GM19240 (cell line): ENCODE measurements around the gene PTPN4.
"Not testable (repeated sequence)": the region's sequence is repeated elsewhere in the genome, so short reads cannot be mapped to it uniquely, and the experiment has no call there.

Experiments used
- DNase-seq: peaks from one replicate; pipeline ENCODE4 v3.0.0; 2011; ENCODE audit warnings: low spot score; ENCODE audit not compliant: insufficient read length

The PTPN4 gene

DNA sequence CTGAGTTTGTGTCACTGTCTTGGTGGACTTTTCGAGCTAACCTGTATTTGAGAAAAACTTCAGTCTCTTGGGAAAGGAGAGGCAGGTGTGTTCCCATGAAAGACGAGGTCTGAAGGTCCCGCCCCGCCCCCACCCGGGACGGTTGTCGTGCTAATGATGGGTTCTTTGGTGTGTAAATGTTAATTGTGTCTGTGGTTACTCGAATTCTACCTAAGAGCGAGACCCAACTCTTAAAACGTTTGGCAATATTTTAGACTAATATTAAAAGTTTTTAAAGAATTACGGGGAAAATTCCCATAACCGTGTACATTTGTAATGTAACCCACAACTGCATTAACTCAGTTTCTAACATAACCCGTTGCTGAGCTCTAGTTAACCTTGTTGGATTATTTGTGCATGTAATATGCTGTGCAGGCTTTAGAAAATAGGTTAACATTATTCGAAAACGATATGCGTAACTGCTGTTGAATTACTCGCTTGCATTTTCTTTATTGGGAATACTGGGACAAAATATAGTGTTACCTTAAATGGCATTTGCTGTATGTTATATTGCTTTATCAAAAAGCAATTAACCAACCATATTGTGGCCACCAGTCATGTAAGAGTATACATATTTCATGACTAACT lies 254.0 kb downstream of the PTPN4 start:
- DNase-seq: no peak

DNA sequence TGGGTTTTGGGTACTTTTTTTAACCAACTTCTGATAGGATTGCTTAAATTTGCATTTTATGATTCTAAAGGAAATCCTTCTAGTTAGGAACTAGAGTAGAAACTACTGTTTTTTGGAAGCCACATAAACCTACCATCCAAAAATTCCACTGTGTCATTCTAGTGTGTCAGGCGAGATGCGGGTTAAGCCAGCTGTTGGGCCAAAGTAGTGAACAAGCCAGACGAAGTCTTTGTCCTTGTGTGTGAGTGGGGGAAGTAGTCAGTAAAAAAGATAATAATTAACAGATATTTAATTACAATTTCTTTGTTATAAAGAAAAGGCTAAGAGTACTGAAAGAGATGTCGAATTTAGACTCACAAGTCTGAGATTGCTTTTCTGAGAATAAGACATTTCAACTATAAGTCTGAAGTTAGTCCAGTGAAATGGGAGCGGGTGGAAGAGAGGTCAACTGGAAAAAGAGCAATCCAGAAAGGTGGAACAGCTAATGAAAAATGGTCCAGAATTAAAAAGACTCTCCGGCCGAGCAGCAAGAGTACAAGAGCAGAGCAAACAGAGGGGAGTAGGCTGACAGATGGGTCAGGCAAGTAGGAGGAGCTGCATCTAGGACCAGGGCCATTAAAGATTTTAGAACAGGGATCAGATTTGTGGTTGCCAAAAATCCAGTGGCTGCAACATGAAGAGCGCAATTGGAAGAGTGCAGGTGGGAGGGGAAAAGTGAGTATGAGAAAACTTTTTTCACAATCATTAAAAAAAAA lies 254.7 kb downstream of the PTPN4 start:
- no peak for DNase-seq

DNA sequence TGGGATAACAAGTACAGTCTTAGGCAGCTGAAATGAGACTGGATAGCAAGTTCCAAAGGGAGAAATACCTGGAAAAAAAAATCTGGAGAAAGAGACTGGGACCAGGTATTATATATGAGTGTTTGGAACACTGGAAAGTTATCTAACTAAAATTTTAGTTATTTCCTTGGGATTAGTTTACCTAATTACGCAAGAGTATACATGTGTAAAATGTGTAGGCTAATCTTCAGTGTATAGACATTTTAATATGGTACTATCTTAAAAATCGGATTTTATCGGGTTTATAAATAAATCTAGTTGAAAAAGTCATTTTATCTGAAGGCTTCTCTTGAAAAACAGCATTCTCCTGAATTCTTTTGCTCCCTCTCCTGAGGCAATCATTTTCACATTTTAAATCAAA lies 257.1 kb downstream of the PTPN4 start:
- DNase-seq: no peak

GRCh38 chr2:120017201-120017600 lies 257.5 kb downstream of the PTPN4 start:
- DNase-seq: no peak

DNA sequence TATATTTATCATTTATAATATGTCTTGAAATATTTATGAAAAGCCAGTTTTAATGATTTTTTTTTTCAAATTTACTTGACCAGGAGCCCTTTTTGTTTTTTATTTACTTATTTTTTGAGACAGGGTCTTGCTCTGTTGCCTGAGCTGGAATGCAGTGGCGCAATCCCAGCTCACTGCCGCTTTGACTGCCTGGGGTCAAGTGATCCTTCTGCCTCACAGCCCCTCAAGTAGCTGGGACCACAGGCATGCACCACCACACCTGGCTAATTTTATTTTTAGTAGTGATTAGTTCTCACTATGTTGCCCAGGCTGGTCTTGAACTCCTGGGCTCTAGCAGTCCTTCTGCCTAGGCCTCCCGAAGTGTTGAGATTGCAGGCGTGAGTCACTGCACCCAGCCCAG lies 258.8 kb downstream of the PTPN4 start:
- no peak for DNase-seq

- no peak for DNase-seq
These were observed 260.8 kb downstream of the PTPN4 start for GRCh38 chr2:120020554-120020953.

- DNase-seq: not testable (repeated sequence)
These were observed 262.8 kb downstream of the PTPN4 start for GRCh38 chr2:120022505-120022904.

DNA sequence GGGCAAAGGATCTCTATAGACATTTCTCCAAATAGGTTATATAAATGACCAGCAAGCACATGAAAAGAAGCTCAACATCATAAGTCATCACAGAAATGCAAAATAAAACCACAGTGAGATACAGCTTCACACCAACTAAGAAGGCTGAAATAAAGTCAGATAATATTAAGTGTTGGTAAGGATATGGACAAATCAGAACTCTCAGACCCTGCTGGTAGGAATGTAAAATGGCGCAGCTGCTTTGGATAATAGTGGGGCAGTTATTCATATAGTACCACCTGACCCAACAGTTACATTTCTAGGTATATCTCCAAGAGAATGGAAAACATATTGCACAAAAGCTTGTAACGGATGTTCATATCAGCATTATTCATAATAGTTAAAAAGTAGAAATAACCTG lies 267.2 kb downstream of the PTPN4 start:
- no peak for DNase-seq

GRCh38 chr2:120028795-120029194 lies 269.1 kb downstream of the PTPN4 start:
- no peak for DNase-seq

GRCh38 chr2:120029672-120030640 lies 270.2 kb downstream of the PTPN4 start:
- DNase-seq: no peak

DNA sequence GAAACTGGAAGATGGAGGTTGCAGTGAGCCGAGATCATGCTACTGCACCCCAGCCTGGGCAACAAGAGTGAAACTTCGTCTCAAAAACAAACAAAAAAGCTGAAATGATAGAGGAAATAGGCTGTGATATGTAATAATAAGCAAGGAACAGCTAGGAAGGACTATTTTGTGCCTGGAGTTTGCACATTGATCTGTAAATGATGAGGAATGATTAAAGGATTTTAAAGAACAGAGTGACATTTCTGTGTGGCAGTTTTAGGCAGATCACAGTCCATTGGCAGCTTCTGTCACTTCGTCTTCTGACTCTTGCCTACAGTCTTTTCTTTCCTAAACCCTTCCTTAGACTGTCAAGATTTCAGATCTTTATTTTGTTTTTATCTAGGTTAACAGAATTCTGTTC lies 272.6 kb downstream of the PTPN4 start:
- no peak for DNase-seq
